Motor neuron (in vitro differentiated cells): Measurements from ENCODE around the gene THSD4. TPM values are rescaled to one million over a fixed set of nuclear protein-coding genes. Genes with fewer than 3 reads are reported as not detected.

Source experiments
- ATAC-seq, 8 experiments: fragments of 200-7000 bp; cut with Tn5 transposase; replicated peaks in 6 of 8; 2 replicates each; pipeline ENCODE4 v1.8.0; 2021; ENCODE audit warnings: mild to moderate bottlenecking in 8 of 8, moderate library complexity in 8 of 8
- H3K27ac ChIP-seq, 2 donors: fragments of 250-450 bp; sonication (Bioruptor Pico); 2 replicates each; pipeline ENCODE4 v1.9.0; 2021; ENCODE audit warnings: antibody characterized with exemption in 2 of 2, mild to moderate bottlenecking in 2 of 2, moderate library complexity in 1 of 2
- H3K4me1 ChIP-seq, 2 donors: fragments of 250-450 bp; sonication (Bioruptor Pico); replicated peaks in 1 of 2; 2 replicates each; pipeline ENCODE4 v1.6.1; 2021; ENCODE audit warnings: antibody characterized with exemption in 2 of 2, mild to moderate bottlenecking in 2 of 2, moderate library complexity in 1 of 2
- H3K4me3 ChIP-seq, 5 donors: fragments of 250-450 bp; sonication (Bioruptor Pico); 2 replicates each; pipeline ENCODE4 v1.9.0; 2021; ENCODE audit warnings: antibody characterized with exemption in 5 of 5, mild to moderate bottlenecking in 5 of 5, moderate library complexity in 4 of 5
- WGBS, 10 experiments: fragments of 450-650 bp; shearing (Covaris generic); methylation state at CpG; one replicate each; pipeline ENCODE4 v1.0.0; 2022; 5-methylcytosine and 5-hydroxymethylcytosine counted together
- in situ Hi-C, 9 experiments: fragments of 400-800 bp; cut with MboI; loops; one replicate each; pipeline ENCODE4 v1.15.0; 2021; ENCODE audit warnings: low sequenced_read_pairs in 9 of 9, low pct_unique_long_range_greater_than_20kb in 2 of 9; ENCODE audit not compliant: unreplicated experiment in 9 of 9
- total RNA-seq, 8 experiments: library from RNA; unstranded; fragments of 300-600 nt; gene quantifications; 2 replicates each; pipeline versions ENCODE4 v1.2.3 to v1.2.4, GENCODE V29; 2022

THSD4 gene
- 10 to 100 TPM in 3 of 8 experiments, 1 to 10 TPM in 5; 1.3 to 28.4 (median 6.7) TPM for total RNA-seq

DNA sequence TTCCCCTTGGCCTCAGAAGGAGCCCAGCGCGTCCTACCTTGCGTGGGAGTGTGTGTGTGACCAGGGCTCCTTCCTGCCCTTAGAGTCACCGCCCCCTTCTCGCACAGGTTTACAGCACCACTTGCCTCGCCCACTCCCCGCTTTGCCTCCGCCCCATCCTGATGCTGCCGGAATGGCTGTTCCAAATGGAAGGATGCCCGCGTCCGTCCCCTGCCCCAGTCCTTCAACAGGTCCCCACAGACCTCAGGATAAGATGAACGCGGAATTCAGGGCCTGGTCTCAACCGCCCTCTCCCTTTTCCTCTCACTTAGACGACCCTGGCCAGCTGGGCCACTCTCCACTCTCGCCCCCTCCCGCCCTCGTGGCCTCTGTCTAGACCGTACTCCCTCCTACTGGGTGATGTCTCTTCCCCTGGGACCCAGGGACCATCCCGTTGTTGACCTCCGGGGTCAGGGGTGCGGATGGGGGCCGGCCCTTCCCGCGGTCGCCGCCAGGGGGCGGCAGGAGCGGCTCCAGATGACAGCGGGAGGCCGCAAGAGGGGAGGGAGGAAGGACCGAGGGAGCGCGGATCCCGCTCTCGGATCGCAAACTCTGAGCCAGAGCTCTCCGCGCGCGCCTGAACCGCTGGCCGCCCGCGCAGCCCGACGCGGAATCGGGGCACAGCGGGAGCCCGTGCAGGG, at the start of gene THSD4:
TSS of gene THSD4 (plus strand) at position 585 of the 680 bp plus-strand sequence.
- WGBS, 10 experiments, result 34 to 90% (median 64%) methylated on average over 1 to 8 of the region's 52 CpGs; no CpG with 5 or more reads in 3 of the 10 experiments
- in situ Hi-C loops, result loop anchor here in 3 of 9 experiments (10.0 to 25.0 kb wide), 3 partner anchors 320 to 330 kb away; no protein-coding TSS in a partner anchor
- no peak within 1 kb of the TSS for H3K27ac ChIP-seq
- peak within 1 kb of the TSS; percentile 51 to 86 (median 57) for H3K4me3 ChIP-seq
- peaks cover 10 to 29% of the 10 kb centered on the region in 2 donors for H3K4me1 ChIP-seq
- ATAC-seq, result peak; percentile 79 to 86 (median 82)

DNA sequence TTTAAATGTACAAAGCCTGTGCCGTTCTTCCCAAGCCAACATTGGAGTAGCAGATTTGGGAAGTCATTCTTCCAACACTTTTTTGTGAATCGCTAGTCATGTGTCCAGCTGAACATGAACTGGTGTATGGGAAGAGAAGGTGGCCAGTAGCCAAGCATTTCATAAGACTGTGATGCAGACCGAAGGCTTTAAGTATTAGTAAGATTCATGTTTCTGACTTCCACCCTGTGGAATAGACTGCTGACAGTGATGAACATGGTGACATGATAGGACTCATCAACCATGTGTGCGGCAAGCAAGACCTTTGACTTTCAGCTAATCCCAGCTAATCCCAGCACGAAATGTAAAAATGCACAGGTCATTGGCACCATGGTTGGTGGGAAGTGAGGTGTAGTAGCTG, 48.3 kb upstream of the THSD4 start:
- in situ Hi-C loops, result loop anchor here in 1 of 9 experiments (25.0 kb wide), 1 partner anchor 455 kb away; no protein-coding TSS in a partner anchor
- Histone ChIP-seq H3K27ac (no peak overlapping the region), H3K4me3 (no peak overlapping the region), H3K4me1 (no peaks in the 10 kb centered on the region)
- peak in 2 of 8 experiments; percentile 88 to 94 for ATAC-seq
- 0 to 100% (median 80%) methylated on average over 1 to 5 of the region's 5 CpGs for WGBS, 10 experiments

DNA sequence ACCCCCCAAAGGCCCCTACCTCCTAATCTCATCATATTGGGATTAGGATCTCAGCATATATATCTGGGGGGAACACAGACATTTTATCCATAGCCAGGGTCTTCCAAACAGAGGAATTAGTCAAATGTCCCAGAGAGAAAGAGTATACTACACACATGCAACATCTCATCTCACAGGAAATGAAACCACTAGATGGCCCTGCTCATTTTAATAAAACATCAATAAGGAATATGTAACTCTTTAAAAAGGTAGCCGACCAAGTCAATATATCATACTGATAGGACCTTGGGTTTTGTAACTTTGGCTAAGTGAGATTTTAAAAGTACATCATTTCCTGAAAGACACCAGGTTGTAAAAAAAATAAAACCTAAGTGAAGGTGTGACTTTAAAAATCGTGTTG, 45.6 kb upstream of the THSD4 start:
- in situ Hi-C loops, result loop anchor here in 1 of 9 experiments (25.0 kb wide), 1 partner anchor 457 kb away; no protein-coding TSS in a partner anchor
- no peak overlapping the region for H3K27ac ChIP-seq
- no peak overlapping the region for H3K4me3 ChIP-seq
- H3K4me1 ChIP-seq, result no peaks in the 10 kb centered on the region
- WGBS, 10 experiments, result 37 to 100% (median 80%) methylated on average over 1 to 2 of the region's 2 CpGs; no CpG with 5 or more reads in 3 of the 10 experiments
- no peak for ATAC-seq

DNA sequence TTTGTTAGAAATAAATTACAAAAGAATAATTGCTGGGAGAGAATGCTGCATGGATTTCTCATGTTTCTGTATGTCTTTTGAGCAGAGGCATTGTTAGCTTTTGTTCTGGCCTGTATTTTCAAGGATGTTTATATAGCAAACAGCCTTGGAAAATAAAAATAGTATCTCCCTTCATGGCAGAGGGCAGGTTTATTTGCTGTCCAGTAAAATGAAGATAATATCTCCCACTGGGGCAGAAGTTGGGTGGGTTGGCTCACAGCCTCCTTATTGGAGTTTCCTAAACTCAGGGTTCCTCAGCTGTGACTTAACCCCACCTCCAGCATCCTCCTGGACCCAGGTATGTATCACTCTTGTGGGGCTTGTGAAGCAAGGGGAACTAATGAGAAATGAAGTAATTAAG, 43.7 kb upstream of the THSD4 start:
- in situ Hi-C loops, result loop anchor here in 1 of 9 experiments (25.0 kb wide), 1 partner anchor 459 kb away; no protein-coding TSS in a partner anchor
- Histone ChIP-seq H3K4me3 (no peak overlapping the region), H3K4me1 (no peaks in the 10 kb centered on the region), H3K27ac (no peak overlapping the region)
- no peak for ATAC-seq

DNA sequence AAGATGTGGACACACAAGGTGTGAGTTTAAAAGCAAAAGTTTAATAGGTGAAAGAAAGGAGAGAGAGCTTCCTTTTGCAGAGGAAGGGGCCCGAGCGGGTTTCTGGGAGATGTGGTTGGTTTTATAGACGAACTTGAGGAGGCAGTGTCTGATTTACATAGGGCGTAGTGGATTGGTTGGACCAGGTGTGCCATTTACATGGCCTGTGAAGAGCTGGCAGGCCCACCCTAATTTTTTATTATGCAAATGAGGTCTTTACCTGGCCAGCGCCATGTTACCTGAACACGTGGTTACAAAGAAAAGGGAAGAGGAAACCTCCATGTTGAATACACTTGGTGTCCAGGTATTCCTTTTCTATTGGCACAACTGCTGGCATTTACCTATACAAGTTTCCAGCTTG, 42.8 kb upstream of the THSD4 start:
- ATAC-seq, result no peak
- H3K4me3 ChIP-seq, result no peak overlapping the region
- WGBS, 10 experiments, result 81 to 96% (median 91%) methylated on average over 2 to 6 of the region's 6 CpGs; no CpG with 5 or more reads in 1 of the 10 experiments
- no peak overlapping the region for H3K27ac ChIP-seq
- no peaks in the 10 kb centered on the region for H3K4me1 ChIP-seq
- in situ Hi-C loops, result loop anchor here in 1 of 9 experiments (25.0 kb wide), 1 partner anchor 460 kb away; no protein-coding TSS in a partner anchor

DNA sequence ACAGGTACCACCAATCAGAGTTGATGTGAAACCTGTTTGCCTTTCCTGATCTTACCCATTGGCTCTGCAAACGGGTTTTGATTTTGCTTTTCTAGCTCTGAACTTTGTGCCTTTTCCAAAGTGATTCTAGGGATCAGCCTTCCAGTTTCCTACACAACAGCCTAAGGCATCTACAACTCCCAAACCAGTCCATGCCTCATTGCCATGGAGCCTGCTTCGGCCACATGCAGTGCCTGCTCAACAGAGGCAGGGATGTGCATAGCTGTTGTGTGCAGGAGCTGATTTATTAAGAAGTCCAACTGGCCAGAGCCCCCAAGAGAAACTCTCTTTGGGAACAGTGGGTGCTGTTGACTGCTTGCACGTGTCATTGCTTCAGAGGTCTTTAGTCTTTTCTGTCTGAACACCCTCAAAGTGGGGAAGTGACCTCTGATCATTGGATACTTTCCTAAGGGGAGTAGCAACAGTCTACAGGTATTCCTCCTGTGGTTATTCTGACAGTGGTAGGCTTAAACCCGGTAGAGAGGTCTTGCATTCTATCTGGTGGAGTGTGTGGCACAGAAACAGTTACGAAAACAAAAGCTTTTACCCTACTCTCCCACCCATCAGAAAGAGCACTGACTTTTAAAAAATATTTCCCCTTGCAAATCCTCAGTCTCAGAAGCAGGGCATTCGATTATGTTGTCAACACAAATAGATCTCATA, 36.6 kb upstream of the THSD4 start:
- H3K4me1 ChIP-seq, result no peaks in the 10 kb centered on the region
- ATAC-seq, result peak in 1 of 8 experiments; percentile 24
- WGBS, 10 experiments, result 35 to 83% (median 71%) methylated on average over 1 to 6 of the region's 6 CpGs
- in situ Hi-C loops, result no loop called here
- no peak overlapping the region for H3K4me3 ChIP-seq
- no peak overlapping the region for H3K27ac ChIP-seq

DNA sequence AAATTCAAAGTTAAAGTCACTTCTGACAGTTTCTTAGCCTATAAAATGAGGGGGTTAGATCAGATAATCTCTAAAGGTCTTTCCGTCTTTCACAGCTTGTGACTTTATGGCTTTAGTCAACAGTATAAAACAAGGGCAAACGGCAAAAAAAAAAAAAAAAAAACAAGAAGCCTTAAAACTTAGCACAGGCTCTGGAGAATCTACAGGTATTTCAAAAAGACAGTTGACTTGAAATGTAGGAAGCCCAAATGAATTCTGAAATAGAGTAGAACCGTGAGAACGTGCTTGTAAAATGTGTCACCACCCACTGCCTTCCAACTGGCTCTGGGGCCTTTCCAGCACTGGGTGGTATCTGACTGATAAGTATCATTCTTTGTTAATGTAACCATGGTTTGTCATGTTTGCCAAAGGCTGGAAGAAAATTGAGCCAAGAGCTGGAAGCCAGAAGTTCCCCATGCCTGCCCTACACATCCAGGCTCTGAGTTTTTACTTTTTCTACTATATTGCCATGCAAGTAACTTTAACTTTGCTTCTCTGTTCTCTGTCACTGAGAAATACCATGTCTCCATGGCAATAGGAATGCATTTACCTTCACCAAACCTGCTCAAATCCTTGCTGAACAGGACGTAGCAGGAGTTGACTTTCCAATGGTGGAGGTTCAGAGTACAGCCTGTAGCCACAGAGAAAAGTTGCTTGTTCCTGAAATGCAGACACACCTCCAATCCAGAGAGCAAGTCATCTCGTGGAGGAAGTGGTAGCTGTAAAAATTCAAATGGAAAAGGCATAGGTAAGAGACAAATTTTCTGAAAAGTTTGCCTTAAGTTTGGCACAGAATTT, 35.8 kb upstream of the THSD4 start:
- peak in 3 of 8 experiments; percentile 27 to 79 (median 66) for ATAC-seq
- H3K27ac ChIP-seq, result no peak overlapping the region
- H3K4me3 ChIP-seq, result no peak overlapping the region
- in situ Hi-C loops, result no loop called here
- WGBS, 10 experiments, result 2 to 87% (median 65%) methylated on average over 2 to 6 of the region's 6 CpGs
- H3K4me1 ChIP-seq, result no peaks in the 10 kb centered on the region

DNA sequence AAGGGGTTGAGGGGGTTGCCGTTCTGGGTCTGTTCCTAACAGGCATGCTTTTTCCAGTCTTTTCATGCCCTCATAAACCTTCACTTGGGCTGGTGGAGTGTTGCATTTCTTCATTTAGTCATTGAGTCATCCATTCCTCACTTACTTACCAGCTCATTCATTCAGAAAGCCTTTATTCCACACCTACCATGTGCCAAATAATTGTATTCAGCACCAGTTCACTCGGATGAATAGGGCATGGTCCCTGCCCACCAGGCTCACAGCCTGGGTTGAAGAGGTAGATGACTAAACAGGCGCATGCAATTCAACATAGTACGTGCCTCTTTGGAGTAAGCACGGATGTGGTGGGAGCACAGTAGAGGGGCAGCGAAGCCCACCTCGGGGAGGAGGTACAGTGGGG, 35.1 kb upstream of the THSD4 start:
- no peak for ATAC-seq
- in situ Hi-C loops, result no loop called here
- H3K4me1 ChIP-seq, result no peaks in the 10 kb centered on the region
- no peak overlapping the region for H3K4me3 ChIP-seq
- no peak overlapping the region for H3K27ac ChIP-seq
- 0 to 100% (median 87%) methylated on average over 1 to 5 of the region's 7 CpGs; no CpG with 5 or more reads in 4 of the 10 experiments for WGBS, 10 experiments

DNA sequence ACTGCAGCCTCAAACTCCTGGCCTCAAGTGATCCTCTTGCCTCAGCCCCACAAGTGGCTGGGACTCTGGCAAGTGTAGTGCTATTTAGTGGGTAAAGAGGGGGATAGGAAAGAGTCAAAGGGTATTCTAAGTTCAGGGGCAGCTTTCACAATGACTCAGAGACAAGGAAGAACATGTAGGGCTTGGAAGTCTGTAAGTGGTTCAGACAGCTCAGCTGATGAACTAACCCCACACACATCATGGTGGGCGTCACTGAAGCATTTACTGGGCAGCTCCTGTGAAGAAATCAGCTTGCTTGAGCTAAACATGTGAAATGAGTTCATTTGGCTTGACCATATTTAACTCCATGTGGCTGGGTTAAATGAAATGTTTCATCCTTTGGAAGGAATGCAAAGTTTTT, 34.6 kb upstream of the THSD4 start:
- in situ Hi-C loops, result no loop called here
- no peak for ATAC-seq

DNA sequence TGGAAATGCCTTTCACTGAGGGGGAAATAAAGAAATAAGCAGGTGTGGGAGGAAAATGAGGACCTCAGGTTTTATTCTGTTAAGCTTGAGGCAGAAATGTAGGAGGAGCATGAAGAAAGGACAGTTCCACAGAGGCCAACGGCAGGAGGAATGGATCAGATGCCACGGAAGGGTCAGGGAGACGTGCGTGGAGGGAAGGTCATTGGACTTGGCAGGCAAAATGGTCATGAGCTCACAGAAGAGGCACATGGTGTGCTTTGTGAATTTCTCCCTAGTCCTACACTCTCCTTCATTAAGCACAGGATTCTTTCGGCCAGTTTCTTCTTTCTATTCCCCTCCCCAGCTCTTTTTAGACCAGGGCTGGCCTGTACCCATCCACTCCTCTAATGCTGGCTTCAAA, 32.5 kb upstream of the THSD4 start:
- in situ Hi-C loops, result no loop called here
- Histone ChIP-seq H3K4me3 (no peak overlapping the region), H3K4me1 (no peaks in the 10 kb centered on the region), H3K27ac (no peak overlapping the region)
- WGBS, 10 experiments, result 14 to 100% (median 72%) methylated on average over 1 to 5 of the region's 5 CpGs; no CpG with 5 or more reads in 1 of the 10 experiments
- ATAC-seq, result no peak

More for the DNA sequence above, 34.6 kb upstream of the THSD4 start:
- Histone ChIP-seq H3K4me3 (no peak overlapping the region), H3K27ac (no peak overlapping the region), H3K4me1 (no peaks in the 10 kb centered on the region)
- WGBS, 10 experiments, result 0 to 86% (median 40%) methylated on average over 1 of the region's 1 CpG; no CpG with 5 or more reads in 6 of the 10 experiments

DNA sequence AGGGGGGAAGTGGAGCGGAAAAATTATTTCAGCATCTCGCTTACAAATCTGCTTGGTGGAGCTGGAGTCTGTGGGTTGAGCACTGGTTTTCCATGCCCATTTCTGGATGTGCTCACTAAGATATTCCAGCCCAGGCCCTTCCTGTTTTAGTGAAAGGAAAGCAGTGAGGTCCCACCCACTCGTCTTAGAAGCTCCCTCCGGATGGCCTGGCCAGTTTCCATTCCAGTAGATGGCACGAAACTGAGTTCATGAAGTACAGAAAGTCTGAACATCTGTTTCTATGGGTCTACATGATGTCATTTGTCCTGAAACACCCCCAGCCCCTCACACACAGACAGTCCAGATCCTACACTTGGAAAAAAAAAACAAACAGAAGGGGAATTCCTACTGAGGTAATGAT, 31.9 kb upstream of the THSD4 start:
- in situ Hi-C loops, result no loop called here
- 0 to 100% (median 80%) methylated on average over 1 to 5 of the region's 5 CpGs; no CpG with 5 or more reads in 5 of the 10 experiments for WGBS, 10 experiments
- H3K27ac ChIP-seq, result no peak overlapping the region

DNA sequence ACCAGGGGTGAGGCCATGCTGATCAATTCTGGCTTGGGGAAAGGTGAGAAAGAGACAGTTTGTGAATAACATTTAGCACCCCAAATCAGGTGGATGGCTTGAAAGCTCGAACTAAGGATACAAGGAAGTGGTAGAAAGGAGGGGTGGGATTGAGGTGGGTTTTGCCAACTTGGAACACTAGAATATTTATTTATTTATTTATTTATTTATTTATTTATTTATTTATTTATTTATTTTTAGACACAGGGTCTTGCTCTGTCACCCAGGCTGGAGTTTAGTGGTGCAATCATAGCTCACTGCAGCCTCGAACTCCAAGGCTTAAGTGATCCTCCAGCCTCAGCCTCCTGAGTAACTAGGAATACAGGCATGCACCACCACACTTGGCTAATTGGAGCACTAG, 31.0 kb upstream of the THSD4 start:
- H3K4me3 ChIP-seq, result no peak overlapping the region
- no peaks in the 10 kb centered on the region for H3K4me1 ChIP-seq
- no peak for ATAC-seq
- in situ Hi-C loops, result no loop called here
- WGBS, 10 experiments, result 20 to 100% (median 98%) methylated on average over 1 to 2 of the region's 2 CpGs; no CpG with 5 or more reads in 2 of the 10 experiments
- H3K27ac ChIP-seq, result no peak overlapping the region

More for the DNA sequence above, 31.9 kb upstream of the THSD4 start:
- H3K4me3 ChIP-seq, result no peak overlapping the region
- H3K4me1 ChIP-seq, result no peaks in the 10 kb centered on the region
- peak in 2 of 8 experiments; percentile 39 to 74 for ATAC-seq
